SU-DHL-6 (cell line): Measurements from ENCODE around the gene CEP126.

Experiments used
- H2AFZ ChIP-seq: fragments of 200-600 bp; sonication (generic); 2 replicates; pipeline ENCODE4 v1.6.1; 2014; ENCODE audit warnings: low read depth, mild to moderate bottlenecking, moderate library complexity, mixed read lengths, antibody characterized with exemption, low read length; ENCODE audit not compliant: severe bottlenecking
- H3F3A ChIP-seq: fragments of 200-600 bp; shearing (Covaris generic); 2 replicates; pipeline ENCODE4 v1.6.0; 2016; ENCODE audit warnings: antibody characterized with exemption, mild to moderate bottlenecking; ENCODE audit not compliant: insufficient read depth
- H3K27ac ChIP-seq: fragments of 200-600 bp; sonication (generic); 2 replicates; pipeline ENCODE4 v1.5.1; 2016; ENCODE audit warnings: low read depth, mild to moderate bottlenecking, low read length, moderate library complexity, mixed read lengths
- H3K27me3 ChIP-seq: fragments of 200-600 bp; sonication (generic), shearing (Covaris generic); 2 replicates; pipeline ENCODE4 v1.6.0; 2014; ENCODE audit warnings: mild to moderate bottlenecking, low read length
- H3K36me3 ChIP-seq: fragments of 200-600 bp; sonication (generic); 2 replicates; pipeline ENCODE4 v1.6.1; 2014; ENCODE audit warnings: mild to moderate bottlenecking, low read length, mixed read lengths
- H3K4me2 ChIP-seq: fragments of 300-600, 200-600 bp; shearing (Covaris generic), sonication (generic); 2 replicates; pipeline ENCODE4 v1.6.0; 2014; ENCODE audit warnings: low read length, low read depth, mild to moderate bottlenecking; ENCODE audit not compliant: poor library complexity, severe bottlenecking
- H3K4me3 ChIP-seq: fragments of 200-600 bp; sonication (generic); 2 replicates; pipeline ENCODE4 v1.5.1; 2014; ENCODE audit warnings: antibody characterized with exemption, low read length, mild to moderate bottlenecking, mixed read lengths; ENCODE audit not compliant: insufficient read depth, poor library complexity, severe bottlenecking
- H3K79me2 ChIP-seq: fragments of 200-600 bp; sonication (generic); 2 replicates; pipeline ENCODE4 v1.6.1; 2014; ENCODE audit warnings: mild to moderate bottlenecking, low read length, moderate library complexity; ENCODE audit not compliant: insufficient read depth
- H3K9ac ChIP-seq: fragments of 200-600 bp; sonication (generic); 2 replicates; pipeline ENCODE4 v1.7.0; 2014; ENCODE audit warnings: mild to moderate bottlenecking, low read length
- H3K9me2 ChIP-seq: fragments of 200-600 bp; sonication (generic); replicated peaks from 2 replicates; pipeline ENCODE4 v1.6.1; 2014; ENCODE audit warnings: low read length; ENCODE audit not compliant: insufficient read depth
- H3K9me3 ChIP-seq: fragments of 200-600 bp; sonication (generic); 2 replicates; pipeline ENCODE4 v1.6.1; 2014; ENCODE audit warnings: low read length, mixed read lengths; ENCODE audit not compliant: insufficient read depth
- H4K20me1 ChIP-seq: fragments of 200-600 bp; sonication (generic); 2 replicates; pipeline ENCODE4 v1.6.1; 2014; ENCODE audit warnings: low read depth, mild to moderate bottlenecking, antibody characterized with exemption, low read length, moderate library complexity, mixed read lengths
- EZH2phosphoT487 ChIP-seq: fragments of 200-600 bp; sonication (generic), shearing (Covaris generic); conservative IDR thresholded peaks from 2 replicates; pipeline ENCODE4 v1.6.1; 2018; ENCODE audit warnings: mild to moderate bottlenecking, antibody characterized with exemption, low read length, moderate library complexity, mixed read lengths
- TF ChIP-seq, protein P1 (sequence below): fragments of 200-600 bp; sonication (generic); IDR thresholded peaks from one replicate; pipeline ENCODE4 v1.5.1; 2017; ENCODE audit warnings: antibody characterized with exemption, mild to moderate bottlenecking, low read length, moderate library complexity; ENCODE audit not compliant: insufficient read depth, poor library complexity, severe bottlenecking

The CEP126 gene

GRCh38 chr11:102046841-102047240 is 132.0 kb downstream of the CEP126 start:
- Histone ChIP-seq H4K20me1 (no peaks in the 10 kb centered on the region), H3K9me2 (no peaks in the 10 kb centered on the region), H3K79me2 (no peaks in the 10 kb centered on the region), H3K9me3 (no peaks in the 10 kb centered on the region), H3F3A (no peaks in the 10 kb centered on the region), H3K9ac (no peak overlapping the region), H3K4me2 (no peak overlapping the region), H3K27ac (no peak overlapping the region), H2AFZ (no peak overlapping the region), H3K4me3 (no peak overlapping the region), H3K27me3 (no peaks in the 10 kb centered on the region), H3K36me3 (no peaks in the 10 kb centered on the region)
- TF ChIP-seq EZH2phosphoT487 = no peak
- TF ChIP-seq, protein P1, sequence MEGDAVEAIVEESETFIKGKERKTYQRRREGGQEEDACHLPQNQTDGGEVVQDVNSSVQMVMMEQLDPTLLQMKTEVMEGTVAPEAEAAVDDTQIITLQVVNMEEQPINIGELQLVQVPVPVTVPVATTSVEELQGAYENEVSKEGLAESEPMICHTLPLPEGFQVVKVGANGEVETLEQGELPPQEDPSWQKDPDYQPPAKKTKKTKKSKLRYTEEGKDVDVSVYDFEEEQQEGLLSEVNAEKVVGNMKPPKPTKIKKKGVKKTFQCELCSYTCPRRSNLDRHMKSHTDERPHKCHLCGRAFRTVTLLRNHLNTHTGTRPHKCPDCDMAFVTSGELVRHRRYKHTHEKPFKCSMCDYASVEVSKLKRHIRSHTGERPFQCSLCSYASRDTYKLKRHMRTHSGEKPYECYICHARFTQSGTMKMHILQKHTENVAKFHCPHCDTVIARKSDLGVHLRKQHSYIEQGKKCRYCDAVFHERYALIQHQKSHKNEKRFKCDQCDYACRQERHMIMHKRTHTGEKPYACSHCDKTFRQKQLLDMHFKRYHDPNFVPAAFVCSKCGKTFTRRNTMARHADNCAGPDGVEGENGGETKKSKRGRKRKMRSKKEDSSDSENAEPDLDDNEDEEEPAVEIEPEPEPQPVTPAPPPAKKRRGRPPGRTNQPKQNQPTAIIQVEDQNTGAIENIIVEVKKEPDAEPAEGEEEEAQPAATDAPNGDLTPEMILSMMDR = no peak

- H3K4me3 ChIP-seq = no peak within 1 kb of the TSS
Measured at GRCh38 chr11:102047305-102047924, 132.6 kb downstream of the CEP126 start, which contains the start of gene CFAP300. TSS of gene CFAP300 (plus strand) at chr11:102047437. CDS start at chr11:102047471, 34 bp downstream.

More at GRCh38 chr11:102047305-102047924, 132.6 kb downstream of the CEP126 start, which contains the start of gene CFAP300:
- Histone ChIP-seq H3K9me3 (no peaks in the 10 kb centered on the region), H3K9ac (no peak within 1 kb of the TSS), H4K20me1 (no peaks in the 10 kb centered on the region), H3K4me2 (no peak within 1 kb of the TSS), H2AFZ (no peak within 1 kb of the TSS), H3K27ac (no peak within 1 kb of the TSS), H3F3A (no peaks in the 10 kb centered on the region), H3K27me3 (no peaks in the 10 kb centered on the region), H3K9me2 (no peaks in the 10 kb centered on the region), H3K79me2 (no peaks in the 10 kb centered on the region), H3K36me3 (no peaks in the 10 kb centered on the region)
- no peak for TF ChIP-seq EZH2phosphoT487
- TF ChIP-seq, protein P1 = no peak
